ENCODE data around the gene RNASEH2A. TPM values are rescaled to one million over a fixed set of nuclear protein-coding genes. Genes with fewer than 3 reads are reported as not detected.

RNASEH2A gene
- total and polyA plus RNA-seq, 2 of the 4 experiments (the other 2 are of a cell fraction) = 34.9 to 44.6 TPM

DNA sequence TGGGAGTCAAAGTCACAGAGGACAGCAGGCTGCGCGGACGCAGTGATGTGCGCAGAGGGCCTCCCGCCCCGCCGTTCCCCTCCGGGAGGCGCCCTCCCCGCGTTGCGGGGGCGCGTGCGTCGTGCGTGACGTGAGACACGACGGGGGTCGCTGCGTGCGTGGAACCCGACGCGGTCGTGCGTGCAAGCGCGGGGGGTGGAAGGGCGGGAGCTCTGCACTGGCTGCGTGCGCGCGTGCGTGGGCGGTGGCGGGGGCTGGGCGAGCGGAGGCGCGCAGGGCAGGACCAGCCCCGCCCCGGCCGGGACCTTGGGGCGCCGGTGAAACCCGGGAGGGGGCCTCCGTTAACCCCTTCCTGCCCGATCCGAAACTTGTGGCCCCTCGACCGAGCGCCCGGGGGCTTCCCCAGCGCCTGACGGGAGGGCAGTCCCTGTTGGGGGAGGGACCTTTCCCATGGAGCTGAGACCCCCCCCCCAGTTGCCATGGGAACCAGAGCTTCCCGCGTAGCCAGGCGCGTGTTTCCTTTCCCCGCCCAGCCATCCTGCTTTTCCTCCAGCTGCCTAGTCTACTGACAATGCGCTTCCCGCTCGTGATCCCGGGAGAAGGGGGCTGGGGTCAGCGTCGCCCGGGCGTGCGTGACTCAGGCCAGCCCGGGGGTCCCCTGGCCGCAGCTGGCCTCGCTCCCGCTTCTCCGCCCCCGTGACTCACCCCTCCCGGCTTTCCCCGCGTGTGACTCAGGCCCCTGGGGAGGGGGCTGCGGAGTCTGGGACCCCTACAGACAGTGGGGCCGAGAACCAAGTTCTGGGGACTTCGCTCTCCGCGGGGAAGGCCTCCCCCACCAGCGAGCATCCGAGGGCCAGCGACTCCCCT, 23.7 kb upstream of the RNASEH2A start (continued):
- no peak for TF ChIP-seq SMC3 (IDR thresholded peaks at IDR 0.05; ENCODE audit: low read depth, low read length)
- 0 out of 2 replicates have a peak, but pooled peaks have one; percentile 12 for TF ChIP-seq CHD1 (IDR thresholded peaks at IDR 0.05; ENCODE audit: low read depth, low read length)
- TF ChIP-seq NFE2L2 (IDR thresholded peaks at IDR 0.05; ENCODE audit: low read depth, low read length) = 0 out of 2 replicates have a peak, but pooled peaks have one; percentile 12

DNA sequence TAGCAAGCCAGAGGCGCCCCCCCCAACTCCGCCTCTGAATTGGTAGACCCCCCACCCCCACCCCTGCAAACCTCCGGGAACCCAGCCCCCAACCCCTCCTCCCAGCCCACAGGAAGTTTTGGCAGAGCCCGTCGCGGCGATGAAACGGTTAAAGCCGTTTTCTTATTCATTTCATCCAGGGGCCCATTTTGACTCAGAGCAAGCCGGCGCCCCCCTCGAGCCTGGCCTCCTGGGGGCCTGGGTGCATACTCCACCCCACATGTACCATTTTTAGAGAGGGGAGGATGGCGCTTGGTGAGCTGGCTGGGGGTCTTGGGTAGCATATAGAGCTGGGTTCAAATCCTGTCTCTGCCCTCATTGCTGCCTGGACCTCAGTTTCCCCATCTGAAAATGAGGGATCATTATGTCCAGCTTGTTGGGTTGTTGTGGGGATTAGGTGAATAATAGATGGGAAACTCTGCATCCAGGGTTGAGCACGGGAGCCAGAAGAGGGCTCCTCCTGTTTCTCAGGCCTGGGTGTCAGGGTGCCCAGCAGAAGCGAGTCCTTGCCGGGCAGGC, 23.0 kb upstream of the RNASEH2A start:
- peak overlapping the region; percentile 62 for H3K9ac ChIP-seq (ENCODE audit: low read depth, low read length)
- no peaks in the 10 kb centered on the region for H3K9me3 ChIP-seq (ENCODE audit: control insufficient read depth, insufficient read depth, low read length)
- peak overlapping the region; percentile 98 for H3K23ac ChIP-seq (ENCODE audit: low read depth, low read length)
- peak overlapping the region; percentile 97 for H2AK5ac ChIP-seq (ENCODE audit: low read depth, low read length)
- no peaks in the 10 kb centered on the region for H3K27me3 ChIP-seq (ENCODE audit: control insufficient read depth, insufficient read depth, low read length)
- peak overlapping the region; percentile 96; the same call in 1 of the 2 replicates for H3K4me2 ChIP-seq (ENCODE audit: low read depth, low read length)
- CTCF ChIA-PET = interaction anchor here (1.2 to 1.4 kb wide), 2 partner anchors 13 to 65 kb away, joined by 3 to 5 read pairs; no protein-coding TSS in a partner anchor
- H3K27ac ChIP-seq (ENCODE audit: insufficient read depth, low read length) = peak overlapping the region; percentile 85
- no peaks in the 10 kb centered on the region for H3K36me3 ChIP-seq (ENCODE audit: control insufficient read depth, insufficient read depth, low read length)
- H2BK20ac ChIP-seq (ENCODE audit: low read depth, low read length) = peak overlapping the region; percentile 89
- BruUV-seq (replicated peaks) = no TSS peak
- H3K4me3 ChIP-seq (ENCODE audit: insufficient read depth, low read depth, low read length) = no peak overlapping the region
- in situ Hi-C loops (cut with MboI; ENCODE audit: low sequenced_read_pairs) = loop anchor here (25.0 kb wide), 1 partner anchor 1054 kb away; no protein-coding TSS in a partner anchor
- peak overlapping the region; percentile 95 for H2BK5ac ChIP-seq (ENCODE audit: low read depth, low read length, poor library complexity, severe bottlenecking)
- POLR2A ChIA-PET (ENCODE audit: unreplicated experiment) = interaction anchor here (1.6 kb wide), 1 partner anchor 9 kb away, joined by 11 read pairs; the partner anchor contains the start of gene JUNB
- H4K91ac ChIP-seq (ENCODE audit: insufficient read depth, low read depth, low read length) = peak overlapping the region; percentile 95
- H3K79me1 ChIP-seq (ENCODE audit: low read depth in 1 of 2, low read length in 2 of 2) = peaks cover 0 to 36% of the 10 kb centered on the region in 2 experiments; a peak in 3 of 4 replicates
- peak overlapping the region; percentile 85 for H2AK9ac ChIP-seq (replicated peaks; ENCODE audit: low read depth, low read length, poor library complexity)
- peak overlapping the region; percentile 96 for H3K4ac ChIP-seq (ENCODE audit: low read depth, low read length)
- H3K4me1 ChIP-seq (ENCODE audit: control insufficient read depth, insufficient read depth, low read length) = peaks cover 52% of the 10 kb centered on the region
- peak overlapping the region; percentile 75 for H3K14ac ChIP-seq (replicated peaks; ENCODE audit: low read depth, low read length)
- H4K8ac ChIP-seq (ENCODE audit: low read depth in 2 of 2, low read length in 2 of 2) = peak overlapping the region; percentile 92 to 98
- H3K18ac ChIP-seq (ENCODE audit: low read depth, low read length) = peak overlapping the region; percentile 6; the same call in 1 of the 2 replicates
- intact Hi-C loops (cut with micrococcal nuclease) = no loop called here
- H4K20me1 ChIP-seq (ENCODE audit: insufficient read depth, low read length) = peaks cover 3% of the 10 kb centered on the region; the same call in 1 of the 2 replicates
- H2BK120ac ChIP-seq (ENCODE audit: low read depth, low read length) = peak overlapping the region; percentile 90
- DNase-seq (no peak), ATAC-seq (ENCODE audit: low read depth) (no peak)
- H3K56ac ChIP-seq (ENCODE audit: extremely low read depth, insufficient read depth, low read length) = no peak overlapping the region
- H2AFZ ChIP-seq (replicated peaks; ENCODE audit: low read length, poor library complexity) = peak overlapping the region; percentile 97
- peaks cover 35% of the 10 kb centered on the region for H3K9me1 ChIP-seq (ENCODE audit: insufficient read depth, low read length)
- dilution Hi-C loops (cut with HindIII; ENCODE audit: low sequenced_read_pairs, unreplicated experiment) = no loop called here
- peak overlapping the region; percentile 93; the same call in 2 of the 3 replicates for H2BK15ac ChIP-seq (ENCODE audit: low read depth, low read length)
- 0 out of 2 replicates have a peak, but pooled peaks have one; percentile 16 for TF ChIP-seq POLR2A (IDR thresholded peaks at IDR 0.05; ENCODE audit: low read depth, low read length)
- TF ChIP-seq, protein P1, sequence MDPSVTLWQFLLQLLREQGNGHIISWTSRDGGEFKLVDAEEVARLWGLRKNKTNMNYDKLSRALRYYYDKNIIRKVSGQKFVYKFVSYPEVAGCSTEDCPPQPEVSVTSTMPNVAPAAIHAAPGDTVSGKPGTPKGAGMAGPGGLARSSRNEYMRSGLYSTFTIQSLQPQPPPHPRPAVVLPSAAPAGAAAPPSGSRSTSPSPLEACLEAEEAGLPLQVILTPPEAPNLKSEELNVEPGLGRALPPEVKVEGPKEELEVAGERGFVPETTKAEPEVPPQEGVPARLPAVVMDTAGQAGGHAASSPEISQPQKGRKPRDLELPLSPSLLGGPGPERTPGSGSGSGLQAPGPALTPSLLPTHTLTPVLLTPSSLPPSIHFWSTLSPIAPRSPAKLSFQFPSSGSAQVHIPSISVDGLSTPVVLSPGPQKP (IDR thresholded peaks at IDR 0.05; ENCODE audit: borderline replicate concordance, low read depth, low read length) = no peak
- TF ChIP-seq, protein P2, sequence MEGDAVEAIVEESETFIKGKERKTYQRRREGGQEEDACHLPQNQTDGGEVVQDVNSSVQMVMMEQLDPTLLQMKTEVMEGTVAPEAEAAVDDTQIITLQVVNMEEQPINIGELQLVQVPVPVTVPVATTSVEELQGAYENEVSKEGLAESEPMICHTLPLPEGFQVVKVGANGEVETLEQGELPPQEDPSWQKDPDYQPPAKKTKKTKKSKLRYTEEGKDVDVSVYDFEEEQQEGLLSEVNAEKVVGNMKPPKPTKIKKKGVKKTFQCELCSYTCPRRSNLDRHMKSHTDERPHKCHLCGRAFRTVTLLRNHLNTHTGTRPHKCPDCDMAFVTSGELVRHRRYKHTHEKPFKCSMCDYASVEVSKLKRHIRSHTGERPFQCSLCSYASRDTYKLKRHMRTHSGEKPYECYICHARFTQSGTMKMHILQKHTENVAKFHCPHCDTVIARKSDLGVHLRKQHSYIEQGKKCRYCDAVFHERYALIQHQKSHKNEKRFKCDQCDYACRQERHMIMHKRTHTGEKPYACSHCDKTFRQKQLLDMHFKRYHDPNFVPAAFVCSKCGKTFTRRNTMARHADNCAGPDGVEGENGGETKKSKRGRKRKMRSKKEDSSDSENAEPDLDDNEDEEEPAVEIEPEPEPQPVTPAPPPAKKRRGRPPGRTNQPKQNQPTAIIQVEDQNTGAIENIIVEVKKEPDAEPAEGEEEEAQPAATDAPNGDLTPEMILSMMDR (conservative IDR thresholded peaks at IDR 0.05; ENCODE audit: low read depth, low read length) = no peak
- no CpG with 5 or more reads among the region's 16 CpGs for WGBS, 2 experiments (ENCODE audit: extremely low coverage in 2 of 2, insufficient read length in 1 of 2)
- H4K5ac ChIP-seq (ENCODE audit: low read depth, low read length) = peak overlapping the region; percentile 72; the same call in 1 of the 2 replicates
